ENCODE data around the gene LRCH2.
"Not testable (repeated sequence)": the region's sequence is repeated elsewhere in the genome, so short reads cannot be mapped to it uniquely, and the experiment has no call there.

LRCH2 gene, protein sequence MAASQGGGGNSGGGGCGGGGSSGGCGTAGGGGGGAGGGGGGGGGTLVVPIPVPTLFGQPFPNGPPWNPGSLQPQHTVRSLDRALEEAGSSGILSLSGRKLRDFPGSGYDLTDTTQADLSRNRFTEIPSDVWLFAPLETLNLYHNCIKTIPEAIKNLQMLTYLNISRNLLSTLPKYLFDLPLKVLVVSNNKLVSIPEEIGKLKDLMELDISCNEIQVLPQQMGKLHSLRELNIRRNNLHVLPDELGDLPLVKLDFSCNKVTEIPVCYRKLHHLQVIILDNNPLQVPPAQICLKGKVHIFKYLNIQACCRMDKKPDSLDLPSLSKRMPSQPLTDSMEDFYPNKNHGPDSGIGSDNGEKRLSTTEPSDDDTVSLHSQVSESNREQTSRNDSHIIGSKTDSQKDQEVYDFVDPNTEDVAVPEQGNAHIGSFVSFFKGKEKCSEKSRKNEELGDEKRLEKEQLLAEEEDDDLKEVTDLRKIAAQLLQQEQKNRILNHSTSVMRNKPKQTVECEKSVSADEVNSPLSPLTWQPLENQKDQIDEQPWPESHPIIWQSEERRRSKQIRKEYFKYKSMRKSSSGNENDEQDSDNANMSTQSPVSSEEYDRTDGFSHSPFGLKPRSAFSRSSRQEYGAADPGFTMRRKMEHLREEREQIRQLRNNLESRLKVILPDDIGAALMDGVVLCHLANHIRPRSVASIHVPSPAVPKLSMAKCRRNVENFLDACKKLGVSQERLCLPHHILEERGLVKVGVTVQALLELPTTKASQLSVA

DNA sequence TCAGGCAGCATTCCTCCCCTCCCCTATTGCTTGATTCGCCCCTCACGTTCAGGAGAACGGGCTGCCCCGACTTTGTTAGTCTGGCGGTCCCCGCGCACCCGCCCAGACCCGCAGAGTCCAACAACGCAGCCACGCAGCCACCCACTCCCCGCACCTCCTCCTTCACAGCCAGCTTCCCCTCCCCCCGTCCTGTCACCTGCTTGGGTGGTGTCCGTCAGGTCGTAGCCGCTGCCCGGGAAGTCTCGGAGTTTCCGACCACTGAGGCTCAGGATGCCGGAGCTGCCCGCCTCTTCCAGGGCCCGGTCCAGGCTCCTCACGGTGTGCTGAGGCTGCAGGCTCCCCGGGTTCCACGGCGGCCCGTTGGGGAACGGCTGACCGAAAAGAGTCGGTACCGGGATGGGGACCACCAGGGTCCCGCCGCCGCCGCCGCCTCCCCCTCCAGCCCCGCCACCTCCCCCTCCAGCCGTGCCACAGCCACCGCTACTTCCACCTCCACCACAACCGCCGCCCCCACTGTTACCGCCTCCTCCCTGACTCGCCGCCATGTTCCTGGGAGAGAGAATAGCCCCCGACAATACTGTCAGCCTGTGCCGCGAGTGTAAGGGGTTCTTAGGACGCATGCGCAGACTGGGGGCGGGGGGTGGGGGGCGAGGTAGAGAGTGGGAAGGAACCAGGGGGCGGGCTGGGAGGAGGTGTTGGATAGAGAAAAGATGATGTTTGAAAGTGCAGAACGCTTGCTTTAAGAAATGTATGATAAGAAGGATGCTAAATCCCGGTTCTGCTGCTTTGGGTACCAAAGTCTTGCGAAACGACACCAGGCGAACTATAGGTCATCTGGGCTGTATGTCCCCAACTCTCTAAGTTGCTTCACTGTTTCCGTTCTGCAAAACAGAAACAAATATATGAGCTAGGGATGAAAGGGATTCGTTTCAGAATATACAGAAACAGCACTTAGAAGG is at the start of gene LRCH2:
Gene LRCH2, minus strand, starts transcription at position 600 of the 959 bp plus-strand sequence. Its CDS starts 55 bp downstream, at position 545.
- DNase-seq = peak; percentile 40

DNA sequence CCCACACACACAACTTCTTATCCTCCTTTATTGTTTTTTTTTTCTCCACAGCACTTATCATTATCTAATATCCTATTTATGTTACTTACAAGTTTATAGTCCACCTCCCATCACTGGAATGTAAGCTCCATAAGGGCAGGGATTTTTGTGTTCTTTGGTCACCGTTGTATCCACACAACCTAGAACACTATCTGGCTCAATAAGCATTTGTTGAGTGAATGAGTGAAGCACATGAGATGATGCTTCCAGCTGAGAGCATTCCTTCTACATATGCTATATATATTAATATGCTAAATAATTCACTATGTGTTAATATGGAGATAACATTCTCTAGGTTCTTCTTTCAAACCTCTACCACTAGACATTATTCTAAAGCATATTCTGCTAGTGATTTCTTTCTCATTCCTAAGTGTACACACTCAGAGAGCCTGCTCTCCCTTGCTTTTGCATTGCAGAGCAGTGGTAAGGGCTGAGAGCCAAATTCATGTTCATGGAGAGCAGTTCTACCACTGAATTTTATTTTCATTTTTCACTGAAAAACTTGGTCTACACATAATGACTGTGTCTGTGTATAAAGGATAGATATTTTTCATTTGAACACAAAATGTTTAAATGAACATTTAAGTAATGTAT is 35.3 kb upstream of the LRCH2 start:
- DNase-seq = no peak

DNA sequence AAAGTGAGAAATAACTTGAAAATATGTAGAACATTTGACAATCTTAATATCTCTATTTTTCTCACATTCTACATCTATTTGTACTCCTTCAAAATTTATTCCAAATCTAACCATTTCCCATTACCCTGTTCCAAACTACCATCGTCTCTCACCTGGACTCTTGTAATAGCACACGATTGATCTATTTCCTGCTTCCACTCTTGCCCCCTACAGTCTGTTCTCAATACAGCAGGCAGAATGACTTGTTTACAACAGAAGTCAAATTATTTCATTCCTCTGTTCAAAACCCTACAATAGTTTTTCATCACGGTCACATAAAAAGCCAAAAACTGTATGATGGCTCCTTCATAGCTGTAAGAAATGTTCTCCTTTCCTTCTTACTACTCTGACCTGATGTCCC is 34.5 kb upstream of the LRCH2 start:
- peak; percentile 22 for DNase-seq

DNA sequence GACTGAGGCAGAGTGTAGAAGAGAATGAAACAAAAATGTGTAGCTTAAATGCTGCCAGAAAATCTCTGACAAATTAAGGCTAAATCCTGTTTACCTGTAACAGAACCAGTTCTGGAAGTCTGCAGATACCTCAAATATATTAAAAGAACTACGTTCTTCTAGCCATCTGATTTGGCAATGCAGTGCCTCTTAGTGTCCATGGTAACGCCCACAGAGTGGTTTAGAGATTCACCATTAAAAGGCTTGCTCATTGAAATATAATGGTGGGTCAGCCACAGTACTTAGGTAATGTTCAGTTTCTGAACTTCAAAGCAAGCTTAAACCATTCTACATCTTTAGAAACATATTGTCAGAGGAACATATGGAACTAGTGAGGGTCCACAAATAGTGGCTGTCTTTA is 32.4 kb upstream of the LRCH2 start:
- DNase-seq = peak; percentile 2

DNA sequence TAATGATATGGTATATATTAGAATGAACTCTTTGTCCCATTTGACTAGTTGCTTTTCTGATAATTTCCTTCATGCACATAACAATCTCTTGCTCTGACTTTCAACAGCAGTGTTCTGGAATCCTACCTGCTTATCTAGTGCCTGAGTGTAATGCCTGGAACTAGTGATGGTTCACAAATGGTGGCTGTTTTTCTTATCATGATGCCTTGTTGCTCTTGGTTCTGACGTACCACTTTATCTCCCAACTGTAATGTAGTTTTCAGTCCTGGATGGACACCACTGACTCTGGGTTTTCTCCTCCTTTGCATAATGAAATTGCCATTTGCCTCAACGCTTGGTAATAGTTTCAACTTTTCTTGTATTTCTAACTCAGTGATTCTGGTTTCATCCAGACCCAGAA is 30.1 kb upstream of the LRCH2 start:
- no peak for DNase-seq

DNA sequence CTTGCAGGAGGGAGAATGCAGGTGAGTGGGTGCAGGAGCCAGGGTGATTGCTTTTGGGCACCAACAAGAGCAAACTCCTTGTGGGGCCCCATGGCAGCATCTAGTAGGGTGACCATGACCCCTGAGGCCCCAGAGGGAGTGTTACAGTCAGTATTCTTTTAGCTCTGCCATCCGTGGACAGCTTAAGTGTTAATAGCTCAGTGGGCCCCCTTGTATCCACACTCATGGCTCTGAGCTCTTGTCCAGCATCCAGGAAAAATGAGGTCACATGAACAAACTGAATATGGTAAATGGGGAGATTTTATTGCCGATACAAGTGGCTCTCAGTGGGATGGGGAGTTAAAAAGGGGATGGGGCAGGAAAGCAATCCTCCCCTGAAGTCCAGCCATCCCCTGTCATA is 27.3 kb upstream of the LRCH2 start:
- no peak for DNase-seq

DNA sequence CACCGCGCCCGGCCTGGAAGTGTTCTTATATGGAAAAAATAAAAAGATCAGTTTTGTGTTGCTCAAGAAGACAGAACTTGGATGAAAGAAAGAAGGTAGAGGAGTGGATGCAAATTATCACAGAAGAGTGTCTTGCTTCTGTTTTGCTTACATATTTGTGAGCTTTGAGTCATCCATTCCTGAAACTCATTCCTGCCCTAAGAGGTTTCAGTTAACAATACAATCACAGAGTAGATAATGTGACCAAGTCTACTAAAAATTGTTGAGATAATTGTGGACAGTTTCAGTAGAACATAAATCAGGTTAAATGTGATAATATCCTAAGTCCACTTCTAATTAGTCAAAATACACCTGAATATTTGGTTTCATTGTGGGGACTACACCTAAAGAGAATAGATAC is 26.4 kb upstream of the LRCH2 start:
- no peak for DNase-seq

DNA sequence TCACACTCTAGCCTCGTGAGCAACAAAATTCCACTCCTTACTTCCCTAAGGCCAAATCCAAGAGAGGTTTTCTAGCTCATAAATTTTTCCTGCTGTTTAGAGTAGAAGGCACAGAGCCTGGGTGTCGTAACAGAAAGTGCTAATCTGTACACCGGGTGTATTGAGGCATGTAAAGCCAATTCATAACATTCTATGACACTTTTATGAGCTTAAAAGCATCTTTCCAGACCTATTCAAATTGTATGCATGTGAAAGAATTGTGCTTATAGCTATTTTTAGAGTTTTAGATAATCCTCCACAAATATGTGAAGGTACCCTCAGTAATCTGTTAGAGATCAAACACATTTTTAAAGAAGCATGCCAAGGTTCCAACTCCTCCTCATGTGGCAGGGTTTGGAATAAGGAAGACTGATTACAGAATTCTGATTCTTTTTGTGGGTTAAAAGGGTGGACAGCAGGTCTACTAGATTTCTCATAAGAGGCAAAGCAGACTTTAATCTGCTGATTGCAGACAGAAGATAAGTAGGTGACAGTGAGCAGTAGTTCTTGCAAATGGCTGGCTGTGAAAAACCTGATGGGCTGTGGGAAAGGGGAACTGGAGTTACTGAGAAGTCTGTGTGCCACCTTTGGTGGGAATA is 25.5 kb upstream of the LRCH2 start:
- DNase-seq = no peak

DNA sequence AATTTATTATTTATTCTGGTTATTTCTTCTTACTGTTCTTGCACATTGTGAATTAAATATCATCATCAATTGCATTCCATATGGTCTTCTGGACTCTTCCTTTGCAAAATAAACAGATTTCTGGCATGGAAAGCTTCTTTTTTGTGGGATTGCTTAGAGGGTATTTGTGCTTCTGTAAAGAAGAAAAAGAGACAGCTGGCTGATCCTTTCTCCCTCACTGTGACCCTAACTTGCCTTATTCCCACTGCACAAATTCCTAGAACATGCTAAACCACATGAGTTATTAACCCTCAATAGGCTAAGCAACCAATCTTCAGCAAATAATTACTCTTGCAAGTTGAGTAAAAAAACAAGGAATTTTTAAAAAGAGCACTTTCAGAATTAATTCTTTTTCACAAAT is 23.8 kb upstream of the LRCH2 start:
- DNase-seq = no peak

DNA sequence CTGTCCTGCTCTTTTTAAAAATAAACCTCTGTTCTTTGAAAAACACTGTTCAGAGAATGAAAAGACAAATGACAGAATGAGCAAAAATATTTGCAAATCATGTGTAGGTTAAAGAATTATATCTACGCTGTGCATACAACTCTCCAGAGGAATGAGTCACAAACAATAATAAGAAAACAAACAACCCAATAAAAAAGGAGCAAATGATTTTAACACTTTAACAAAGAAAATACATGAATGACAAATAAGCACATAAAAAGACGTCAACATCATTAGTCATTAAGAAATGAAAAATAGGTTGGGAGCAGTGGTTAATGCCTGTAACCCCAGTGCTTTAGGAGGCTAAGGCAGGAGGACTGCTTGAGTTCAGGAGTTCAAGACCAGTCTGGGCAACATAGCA is 21.1 kb upstream of the LRCH2 start:
- no peak for DNase-seq

DNA sequence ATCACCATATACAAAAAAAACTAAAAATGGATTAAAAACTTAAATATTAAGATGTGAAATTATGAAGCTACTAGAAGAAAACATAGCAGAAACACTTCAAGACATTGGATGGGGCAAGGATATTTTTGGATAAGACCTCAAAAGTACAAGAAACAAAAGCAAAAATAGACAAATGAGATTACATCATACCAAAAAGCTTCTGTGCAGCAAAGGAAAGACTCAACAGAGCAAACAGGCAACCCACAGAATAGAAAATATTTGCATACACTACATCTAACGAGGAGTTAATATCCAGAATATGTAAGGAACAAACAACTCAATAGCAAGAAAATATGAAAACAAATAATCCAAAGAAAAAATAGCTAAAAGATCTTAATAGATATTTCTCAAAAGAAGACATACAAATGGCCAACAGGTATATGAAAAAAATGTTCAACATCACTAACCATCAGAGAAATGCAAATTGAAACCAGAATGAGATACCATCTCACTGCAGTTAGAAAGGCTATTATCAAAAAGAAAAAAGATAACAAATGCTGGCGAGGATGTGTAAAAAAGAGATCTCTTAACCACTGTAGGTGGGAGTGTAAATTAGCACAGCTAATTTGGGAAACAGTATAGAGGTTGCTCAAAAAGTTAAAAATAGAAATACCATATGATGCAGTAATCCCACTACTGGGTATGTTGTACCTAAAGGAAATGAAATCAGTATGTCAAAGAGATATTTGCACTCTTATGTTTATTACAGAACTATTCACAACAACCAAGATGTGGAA is 17.8 kb upstream of the LRCH2 start:
- no peak for DNase-seq

DNA sequence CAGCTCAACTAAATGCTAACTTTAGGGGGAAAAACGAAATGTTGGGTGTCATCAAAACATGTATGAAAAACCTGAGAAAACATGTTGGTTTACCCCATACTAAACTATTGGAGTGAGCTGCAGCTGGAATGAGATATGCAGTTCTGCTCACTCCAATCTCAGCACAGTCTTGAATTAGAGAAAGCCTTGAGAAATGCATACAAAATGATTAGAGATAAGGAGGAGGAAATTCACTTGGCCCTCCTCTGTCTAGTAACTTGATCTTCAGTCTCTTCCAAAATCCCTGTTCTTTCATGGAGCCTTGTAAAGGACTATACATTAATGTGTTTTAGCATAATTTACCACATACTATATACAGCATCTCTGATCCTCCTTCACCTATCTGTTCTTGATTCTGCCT is 3.2 kb upstream of the LRCH2 start:
- DNase-seq = no peak

DNA sequence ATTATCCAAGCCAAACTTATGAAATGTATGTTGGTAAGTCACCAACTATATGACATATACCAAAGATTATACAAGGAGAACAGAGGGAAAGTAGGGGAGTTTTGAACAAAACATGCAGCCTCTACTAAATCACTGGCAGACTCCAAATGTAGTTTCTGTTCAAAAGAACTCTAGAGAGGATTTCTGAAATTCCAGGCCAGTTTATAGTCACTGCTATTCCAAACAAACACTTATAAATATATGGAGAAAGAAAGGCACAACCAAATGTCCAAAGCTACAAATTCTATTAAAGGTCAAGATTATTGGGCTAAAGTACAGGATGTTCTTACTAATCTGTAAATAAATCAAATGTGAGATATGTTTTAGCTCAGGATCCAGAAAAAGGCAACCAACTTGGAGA is 2.7 kb upstream of the LRCH2 start:
- no peak for DNase-seq

DNA sequence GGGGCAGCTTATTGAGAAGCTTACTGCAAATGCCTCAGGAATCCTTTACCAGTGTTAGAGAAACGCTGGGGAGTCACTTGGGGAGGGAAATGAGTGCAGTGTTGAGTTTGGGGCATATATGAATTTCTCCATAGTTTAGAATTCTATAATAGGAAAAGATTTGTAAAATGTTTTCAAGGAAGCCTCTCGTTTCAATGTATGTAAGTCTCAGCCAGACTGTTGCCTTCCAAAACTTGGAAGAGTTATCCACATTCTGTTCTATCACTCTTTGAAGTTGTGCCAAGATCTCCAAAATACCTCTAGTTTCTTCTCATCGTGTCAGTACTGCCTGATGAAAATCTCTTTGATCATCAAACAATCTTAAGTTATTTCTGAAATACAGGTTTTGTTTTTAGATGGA is 565 bp upstream of the LRCH2 start:
- DNase-seq = no peak

DNA sequence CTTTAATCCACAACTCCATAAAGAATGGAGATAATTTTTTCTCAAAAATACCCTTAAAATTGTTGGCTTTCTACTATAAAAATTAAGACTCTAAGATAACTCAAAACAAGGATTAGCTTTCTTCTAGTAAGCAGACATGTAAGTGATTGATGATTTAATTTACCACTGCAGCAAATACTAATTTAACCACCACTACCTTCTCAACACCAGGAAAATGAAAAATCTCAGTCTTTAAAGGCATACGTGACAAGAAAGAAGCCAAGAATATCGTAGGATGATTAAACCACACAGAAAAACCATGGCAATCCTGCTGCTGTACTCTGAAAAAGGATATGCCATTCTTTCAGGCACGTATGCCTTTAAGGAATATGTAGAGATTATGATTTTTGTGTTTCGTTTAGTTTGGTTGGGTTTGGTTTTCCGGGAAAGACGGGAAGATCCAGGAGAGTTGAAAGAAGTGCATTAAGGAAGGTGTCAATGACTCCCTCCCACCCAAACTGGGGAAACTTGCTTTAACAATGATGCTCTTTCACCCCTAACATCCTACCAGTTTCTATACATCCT is 881 bp downstream of the LRCH2 start:
- no peak for DNase-seq

DNA sequence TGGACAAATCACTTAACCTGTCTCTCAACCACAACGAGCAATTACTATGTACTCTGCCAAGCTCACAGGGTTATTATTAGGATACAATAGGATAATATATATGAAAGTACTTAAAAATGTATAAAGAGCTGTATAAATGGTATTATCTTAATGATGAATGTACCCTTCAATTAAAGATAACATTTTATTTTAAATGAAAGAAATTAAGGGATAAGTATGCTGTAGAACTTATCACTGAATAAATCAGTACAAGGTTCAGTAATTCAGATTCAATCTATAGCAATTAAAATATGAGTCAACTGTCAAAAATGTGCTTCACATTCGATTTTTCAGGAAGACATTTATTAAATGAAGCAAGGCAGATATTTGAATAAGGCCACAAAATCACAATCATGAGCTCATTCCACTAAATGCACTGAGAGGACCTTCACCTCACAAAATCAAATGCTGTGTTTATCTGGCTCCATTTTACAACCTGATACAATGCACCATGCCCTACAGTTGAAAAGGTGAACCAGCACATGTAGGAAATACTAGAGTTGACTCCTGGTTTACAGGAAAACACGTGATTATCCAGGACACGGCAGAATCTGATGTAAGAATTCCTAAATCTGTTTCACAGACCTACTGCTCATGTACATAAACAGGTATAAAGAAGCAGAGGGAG is 4.4 kb downstream of the LRCH2 start:
- peak; percentile 45 for DNase-seq

DNA sequence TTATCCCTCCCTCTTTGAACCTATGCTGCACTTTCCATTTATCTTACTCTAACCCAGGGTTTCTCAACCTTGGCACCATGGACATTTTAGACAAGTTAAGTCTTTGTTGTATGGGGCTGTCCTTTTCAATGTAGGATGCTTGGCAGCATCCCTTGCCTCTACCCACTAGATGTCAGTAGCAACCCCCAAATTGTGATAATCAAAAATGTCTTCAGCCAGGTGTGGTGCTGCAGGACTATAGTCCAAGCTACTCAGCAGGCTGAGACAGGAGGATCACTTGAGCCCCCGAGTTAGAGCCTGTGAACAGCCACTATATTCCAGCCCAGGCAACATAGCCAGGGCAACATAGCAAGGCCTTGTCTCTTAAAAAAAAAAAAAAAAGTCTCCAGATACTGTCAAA is 7.0 kb downstream of the LRCH2 start:
- DNase-seq = peak; percentile 53

DNA sequence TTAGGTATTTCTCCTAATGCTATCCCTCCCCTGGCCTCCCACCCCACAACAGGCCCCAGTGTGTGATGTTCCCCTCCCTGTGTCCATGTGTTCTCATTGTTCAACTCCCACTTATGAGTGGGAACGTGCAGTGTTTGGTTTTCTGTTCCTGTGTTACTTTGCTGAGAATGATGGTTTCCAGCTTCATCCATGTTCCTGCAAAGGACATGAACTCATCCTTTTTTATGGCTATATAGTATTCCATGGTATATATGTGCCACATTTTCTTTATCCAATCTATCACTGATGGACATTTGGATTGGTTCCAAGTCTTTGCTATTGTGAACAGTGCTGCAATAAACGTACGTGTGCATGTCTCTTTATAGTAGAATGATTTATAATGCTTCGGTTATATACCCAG is 16.6 kb downstream of the LRCH2 start:
- DNase-seq = not testable (repeated sequence)

DNA sequence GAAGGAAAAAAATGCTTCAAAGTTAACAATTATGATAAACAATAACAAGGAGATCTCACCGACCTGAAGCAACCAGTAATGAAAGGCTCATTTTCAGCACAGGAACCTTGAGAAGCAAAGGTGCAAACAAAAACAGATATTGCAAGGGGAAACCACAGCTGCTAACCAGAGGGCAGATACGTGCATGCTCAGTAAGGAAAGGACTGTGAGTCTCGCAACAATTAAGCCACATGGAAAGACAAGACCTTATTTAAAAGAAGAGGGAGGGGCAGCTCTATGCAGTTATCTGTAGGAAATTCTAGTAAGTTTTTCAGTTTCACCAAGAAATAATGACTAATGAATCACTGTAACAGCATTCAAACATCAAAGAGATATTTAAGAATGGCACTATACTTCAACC is 19.3 kb downstream of the LRCH2 start:
- no peak for DNase-seq

DNA sequence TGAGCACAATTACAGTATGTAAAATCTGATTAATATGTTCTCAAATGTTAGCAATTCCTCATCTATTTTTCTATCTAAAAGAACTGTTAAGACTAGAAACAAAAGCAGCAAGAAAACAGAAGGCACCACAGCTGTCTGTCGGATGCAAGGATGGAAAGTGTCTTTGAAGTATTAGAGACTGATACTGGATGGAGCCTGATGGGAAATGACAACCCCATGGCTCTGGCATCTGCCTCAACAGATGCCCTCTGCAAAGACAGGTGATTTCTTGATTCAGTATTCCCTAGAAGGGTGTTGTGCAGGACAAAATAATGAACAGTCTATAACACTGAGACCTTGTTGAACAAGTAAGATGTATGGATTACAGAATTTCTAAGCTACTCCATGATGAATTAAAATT is 19.7 kb downstream of the LRCH2 start:
- no peak for DNase-seq

Measured in NCI-H69 (cell line).